Fibroblast of skin of right biceps (primary cell): ENCODE results near the gene CNTLN.
A peak's percentile ranks its signal among the peaks of the same experiment; 100 is the strongest.
"Not testable (repeated sequence)": the region's sequence is repeated elsewhere in the genome, so short reads cannot be mapped to it uniquely, and the experiment has no call there.

Experiments used
- DNase-seq: peaks from one replicate; pipeline ENCODE4 v3.0.0-alpha.2; 2013

CNTLN gene

GRCh38 chr9:17177496-17177895 lies 42.7 kb downstream of the CNTLN start:
- DNase-seq: not testable (repeated sequence)

GRCh38 chr9:17185481-17186029 lies 50.7 kb downstream of the CNTLN start:
- DNase-seq: no peak

- DNase-seq: no peak
Observed at GRCh38 chr9:17191082-17191481, 56.2 kb downstream of the CNTLN start.

- no peak for DNase-seq
Observed at GRCh38 chr9:17204611-17205152, 69.8 kb downstream of the CNTLN start.

GRCh38 chr9:17216011-17216410 lies 81.2 kb downstream of the CNTLN start:
- DNase-seq: no peak

GRCh38 chr9:17216646-17217045 lies 81.8 kb downstream of the CNTLN start:
- DNase-seq: no peak

GRCh38 chr9:17217272-17217671 lies 82.4 kb downstream of the CNTLN start:
- DNase-seq: no peak

- DNase-seq: no peak
Observed at GRCh38 chr9:17219261-17219660, 84.4 kb downstream of the CNTLN start.

- DNase-seq: no peak
Observed at GRCh38 chr9:17222932-17223331, 88.1 kb downstream of the CNTLN start.

- DNase-seq: no peak
Observed at GRCh38 chr9:17225407-17225806, 90.6 kb downstream of the CNTLN start.

GRCh38 chr9:17229945-17230560 lies 95.2 kb downstream of the CNTLN start:
- DNase-seq: no peak

- DNase-seq: no peak
Observed at GRCh38 chr9:17230646-17231045, 95.8 kb downstream of the CNTLN start.

GRCh38 chr9:17236147-17236546 lies 101.3 kb downstream of the CNTLN start:
- DNase-seq: no peak

GRCh38 chr9:17246770-17247169 lies 111.9 kb downstream of the CNTLN start:
- DNase-seq: no peak

- DNase-seq: no peak
Observed at GRCh38 chr9:17251100-17251499, 116.3 kb downstream of the CNTLN start.

- not testable (repeated sequence) for DNase-seq
Observed at GRCh38 chr9:17268531-17269188, 133.8 kb downstream of the CNTLN start.

- no peak for DNase-seq
Observed at GRCh38 chr9:17269799-17270198, 135.0 kb downstream of the CNTLN start.

- DNase-seq: no peak
Observed at GRCh38 chr9:17272536-17272935, 137.7 kb downstream of the CNTLN start.

GRCh38 chr9:17280350-17281012 lies 145.6 kb downstream of the CNTLN start:
- peak; percentile 7 for DNase-seq

GRCh38 chr9:17290673-17291072 lies 155.8 kb downstream of the CNTLN start:
- DNase-seq: not testable (repeated sequence)

GRCh38 chr9:17291766-17292165 lies 156.9 kb downstream of the CNTLN start:
- DNase-seq: peak; percentile 53

- DNase-seq: no peak
Observed at GRCh38 chr9:17293685-17294084, 158.8 kb downstream of the CNTLN start.

GRCh38 chr9:17294822-17295624 lies 160.2 kb downstream of the CNTLN start:
- DNase-seq: no peak
